ENCODE measurements around the gene GZMA. TPM values are rescaled to one million over a fixed set of nuclear protein-coding genes. Genes with fewer than 3 reads are reported as not detected.
A peak's percentile ranks its signal among the peaks of the same experiment; 100 is the strongest.

The GZMA gene
- total RNA-seq, 1 experiment from 2014 or later = not detected

GRCh38 chr5:55113327-55113726 lies 10.9 kb downstream of the GZMA start:
- H3K27ac Mint-ChIP-seq = no peak overlapping the region
- Histone ChIP-seq H3T11ph (ENCODE audit: low read length) (no peak overlapping the region), H3K23me2 (ENCODE audit: insufficient read length, low read depth, low read length, poor library complexity, severe bottlenecking) (no peaks in the 10 kb centered on the region), H2BK20ac (ENCODE audit: low read depth, low read length, poor library complexity, severe bottlenecking) (no peak overlapping the region), H3K27me3 (ENCODE audit: insufficient read depth, low read length) (no peaks in the 10 kb centered on the region), H2AK5ac (ENCODE audit: insufficient read length, low read length) (peak overlapping the region; percentile 95), H2AFZ (ENCODE audit: low read length) (no peak overlapping the region), H3K14ac (ENCODE audit: insufficient read depth, low read length) (no peak overlapping the region), H3K23ac (ENCODE audit: insufficient read length, low read depth, low read length) (no peak overlapping the region), H3K4me2 (ENCODE audit: insufficient read depth, insufficient read length, low read length) (no peak overlapping the region), H4K8ac (replicated peaks; ENCODE audit: insufficient read length, low read depth, low read length) (no peak overlapping the region), H3K27ac (ENCODE audit: insufficient read length, low read depth, low read length) (no peak overlapping the region), H3K18ac (ENCODE audit: insufficient read length, low read depth, low read length) (no peak overlapping the region), H2BK15ac (ENCODE audit: low read depth, low read length) (no peak overlapping the region), H3K9me3 (ENCODE audit: control insufficient read depth, low read depth, low read length) (no peaks in the 10 kb centered on the region), H3K79me2 (ENCODE audit: insufficient read depth, low read length) (no peaks in the 10 kb centered on the region), H2BK120ac (ENCODE audit: low read depth, low read length, poor library complexity, severe bottlenecking) (no peak overlapping the region), H2BK12ac (ENCODE audit: insufficient read length, low read depth, low read length) (no peak overlapping the region), H3K56ac (ENCODE audit: insufficient read length, low read depth, low read length) (no peak overlapping the region), H3K4ac (ENCODE audit: low read depth, low read length) (no peak overlapping the region), H4K91ac (ENCODE audit: insufficient read length, low read depth, low read length) (no peak overlapping the region), H4K20me1 (ENCODE audit: control insufficient read depth, insufficient read depth, insufficient read length) (no peaks in the 10 kb centered on the region), H2BK5ac (ENCODE audit: insufficient read length, low read length) (no peak overlapping the region), H3K4me1 (ENCODE audit: insufficient read depth, low read length) (peaks cover 3% of the 10 kb centered on the region), H3K9ac (ENCODE audit: extremely low read depth, insufficient read length, low read length) (no peak overlapping the region), H4K5ac (ENCODE audit: insufficient read length, low read depth, low read length) (peak overlapping the region; percentile 75), H3K79me1 (ENCODE audit: insufficient read depth, low read depth, low read length, poor library complexity, severe bottlenecking) (no peaks in the 10 kb centered on the region)
- no peak overlapping the region for H3K4me3 Mint-ChIP-seq
- no peaks in the 10 kb centered on the region; the same call in 1 of the 2 replicates for H3K27me3 Mint-ChIP-seq (ENCODE audit: low read depth)
- no peak for TF ChIP-seq CTCF (conservative IDR thresholded peaks at IDR 0.05)
- no peaks in the 10 kb centered on the region for H3K9me3 Mint-ChIP-seq
- DNase-seq = no peak
- peaks cover 10% of the 10 kb centered on the region in 2 experiments for H3K4me1 Mint-ChIP-seq
- H3K36me3 Mint-ChIP-seq (ENCODE audit: insufficient read depth in 1 of 3, low read depth in 3 of 3) = no peaks in the 10 kb centered on the region
